Activated CD8-positive, alpha-beta memory T cell treated with anti-CD3 and anti-CD28 coated beads, Interleukin-2, amount 50 U/mL, for 24 hours (primary cell): ENCODE data around the gene GSTT4.
"Not testable (repeated sequence)": the region's sequence is repeated elsewhere in the genome, so short reads cannot be mapped to it uniquely, and the experiment has no call there.

ENCODE experiments used
- DNase-seq: peaks from one replicate; pipeline ENCODE4 v3.0.0-alpha.2; 2020; ENCODE audit errors: extremely low read depth

GSTT4 gene

DNA sequence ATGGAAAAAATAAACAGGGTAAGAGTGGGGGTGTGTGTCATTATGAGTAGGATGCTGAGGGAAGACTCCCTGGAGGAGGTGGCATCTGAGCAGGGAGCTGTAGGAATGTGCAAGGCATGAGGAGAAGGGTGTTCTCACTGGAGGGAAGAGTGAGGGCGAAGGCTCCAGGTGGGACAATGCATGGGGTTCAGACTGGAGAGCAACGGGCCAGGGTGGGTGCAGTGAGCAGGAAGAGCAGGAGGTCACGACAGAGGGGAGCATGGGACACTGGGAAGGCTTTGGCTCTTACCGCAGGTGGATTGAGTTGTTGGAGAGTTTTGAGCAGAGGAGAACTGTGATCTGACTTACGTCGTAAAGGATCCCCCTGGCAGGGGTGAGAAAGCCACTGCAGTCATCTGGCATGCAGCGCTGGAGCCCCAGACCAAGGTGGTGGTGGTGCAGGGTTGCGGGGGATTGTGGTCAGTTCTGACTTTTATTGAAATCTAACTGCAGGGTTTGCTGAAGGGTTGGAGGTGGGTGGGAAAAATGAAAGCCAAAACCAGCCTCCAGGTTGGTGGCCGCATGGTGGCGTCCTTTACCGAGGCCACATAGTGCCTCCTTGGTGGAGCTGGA, 52.4 kb downstream of the GSTT4 start:
- not testable (repeated sequence) for DNase-seq

GRCh38 chr22:23951383-23951782, 53.9 kb downstream of the GSTT4 start:
- DNase-seq, result not testable (repeated sequence)

GRCh38 chr22:23949764-23950163, 55.5 kb downstream of the GSTT4 start:
- DNase-seq, result not testable (repeated sequence)
